GM18505 (cell line): ENCODE measurements around the gene OR2F2.

Experiments used
- ATAC-seq: cut with Tn5 transposase; IDR thresholded peaks from one replicate; pipeline ENCODE4 v1.9.1; 2021; ENCODE audit not compliant: unreplicated experiment
- POLR2A ChIP-seq: IDR thresholded peaks from 4 replicates; pipeline ENCODE4 v1.6.1; 2011; ENCODE audit warnings: borderline replicate concordance; ENCODE audit not compliant: insufficient read depth, insufficient read length; ENCODE audit errors: extremely low read depth

Gene OR2F2

DNA sequence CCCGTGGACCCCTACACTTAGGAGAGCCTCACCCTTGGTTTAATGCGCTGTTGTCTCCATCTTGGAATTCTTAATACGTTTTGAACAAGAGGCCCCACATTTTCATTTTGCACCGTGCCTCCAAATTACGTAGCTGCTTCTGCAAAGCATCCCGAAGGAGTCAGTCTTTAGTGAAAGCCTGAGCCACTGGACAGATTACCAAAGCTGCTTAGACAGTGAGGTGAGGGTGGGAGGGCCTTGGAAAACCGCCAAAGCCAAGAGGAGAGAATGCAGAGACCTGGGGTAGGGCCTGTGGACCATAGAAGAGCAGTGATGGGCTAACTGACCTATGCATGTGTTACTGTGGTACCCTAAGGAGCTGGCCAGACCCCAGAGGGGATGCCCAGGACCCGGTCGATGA lies 28.9 kb upstream of the OR2F2 start:
- no peak for TF ChIP-seq POLR2A
- no peak for ATAC-seq

DNA sequence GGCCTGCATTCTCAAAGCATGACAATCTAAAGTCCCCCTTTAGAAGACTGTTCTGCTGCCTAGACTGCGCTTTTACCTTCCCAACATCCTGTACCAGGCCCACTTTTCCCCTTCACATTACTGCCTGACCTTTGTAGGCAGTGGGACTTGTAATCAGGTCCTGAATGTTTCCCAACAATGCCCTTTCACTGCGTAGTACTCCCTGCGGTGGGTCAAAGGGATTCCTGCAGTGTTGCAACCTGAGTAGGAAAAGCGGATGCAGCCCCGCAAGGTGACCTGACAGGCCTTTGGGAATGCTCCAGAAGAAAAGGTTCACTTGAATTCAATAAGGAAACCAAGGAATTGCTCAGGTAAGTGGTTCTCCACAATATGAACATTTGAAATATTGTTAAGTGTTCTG lies 28.1 kb upstream of the OR2F2 start:
- no peak for TF ChIP-seq POLR2A

DNA sequence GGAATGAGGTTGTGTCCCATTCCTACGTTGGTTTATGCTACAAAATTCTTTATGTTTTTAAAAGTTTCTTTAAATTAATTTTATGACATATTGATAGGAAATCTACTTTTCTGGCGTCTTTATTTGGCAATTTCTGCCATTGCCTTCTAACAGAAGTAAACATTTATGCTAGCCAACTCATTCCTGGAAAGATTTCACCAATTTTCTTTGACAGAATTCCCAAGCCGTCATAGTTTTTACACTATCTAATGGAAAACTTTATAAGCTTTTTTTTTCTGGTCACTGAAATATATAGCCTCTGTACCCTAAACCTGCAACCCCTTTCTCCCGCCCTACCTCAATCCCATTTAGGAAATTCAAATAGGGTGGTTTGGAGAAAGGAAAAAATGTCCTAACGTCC lies 26.9 kb upstream of the OR2F2 start:
- ATAC-seq, result no peak
- no peak for TF ChIP-seq POLR2A

More for the DNA sequence above, 28.1 kb upstream of the OR2F2 start:
- no peak for ATAC-seq

DNA sequence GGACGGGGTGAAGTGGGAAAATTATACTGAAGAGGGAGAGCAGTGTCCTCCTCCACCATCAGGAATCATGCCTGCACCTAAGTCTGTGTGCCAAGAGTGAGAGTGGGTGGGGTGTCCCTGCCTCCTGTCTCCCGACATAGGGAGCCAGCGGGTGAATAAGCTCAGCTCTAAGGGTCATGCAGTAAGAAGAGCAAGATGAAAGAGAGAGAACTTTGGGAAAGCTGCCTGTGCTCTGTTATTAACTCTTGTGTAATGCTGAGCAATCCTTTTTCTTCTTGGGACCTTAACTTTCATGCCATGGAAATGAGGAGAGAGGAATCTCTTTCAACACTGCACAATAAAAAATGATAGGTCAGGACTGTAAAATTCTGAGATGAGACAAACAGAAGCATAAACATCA lies 25.2 kb upstream of the OR2F2 start:
- no peak for TF ChIP-seq POLR2A
- no peak for ATAC-seq

DNA sequence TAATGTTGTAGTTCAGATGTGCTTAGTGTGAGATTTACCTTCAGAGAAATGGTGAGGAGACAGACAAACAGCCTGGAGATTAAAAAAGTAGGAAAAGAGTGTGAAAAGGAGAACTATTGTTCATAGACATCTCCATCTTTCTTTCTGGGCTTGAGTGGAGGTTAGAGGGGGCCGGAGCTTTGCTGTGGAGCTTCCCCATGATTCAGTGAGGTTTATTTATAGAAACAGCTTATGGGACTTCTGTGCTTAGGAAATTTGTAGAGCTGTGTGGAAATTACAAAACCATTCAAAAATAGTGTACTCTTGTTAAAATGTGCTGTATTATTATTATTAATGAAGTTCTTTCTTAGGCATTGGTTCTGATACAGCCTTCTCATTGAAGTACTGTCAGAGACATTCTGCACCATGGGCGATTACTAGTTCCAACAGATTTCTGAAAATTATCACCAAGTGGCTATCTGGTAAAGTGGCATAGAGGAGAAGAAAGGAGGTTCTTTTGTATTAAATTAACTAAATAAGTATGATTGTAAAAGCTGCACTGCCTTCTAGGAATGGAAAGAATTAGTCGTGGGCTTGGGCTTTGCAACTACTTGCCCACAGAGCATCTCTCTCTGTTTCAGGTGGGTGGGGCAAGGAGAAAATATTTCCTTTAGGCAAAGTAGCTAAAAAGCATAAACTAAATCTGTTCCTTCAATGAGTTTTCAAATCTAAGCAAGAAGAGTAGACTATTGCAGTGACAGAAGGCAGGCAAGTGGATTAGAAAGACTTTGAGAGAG lies 24.4 kb upstream of the OR2F2 start:
- no peak for TF ChIP-seq POLR2A
- ATAC-seq, result no peak

DNA sequence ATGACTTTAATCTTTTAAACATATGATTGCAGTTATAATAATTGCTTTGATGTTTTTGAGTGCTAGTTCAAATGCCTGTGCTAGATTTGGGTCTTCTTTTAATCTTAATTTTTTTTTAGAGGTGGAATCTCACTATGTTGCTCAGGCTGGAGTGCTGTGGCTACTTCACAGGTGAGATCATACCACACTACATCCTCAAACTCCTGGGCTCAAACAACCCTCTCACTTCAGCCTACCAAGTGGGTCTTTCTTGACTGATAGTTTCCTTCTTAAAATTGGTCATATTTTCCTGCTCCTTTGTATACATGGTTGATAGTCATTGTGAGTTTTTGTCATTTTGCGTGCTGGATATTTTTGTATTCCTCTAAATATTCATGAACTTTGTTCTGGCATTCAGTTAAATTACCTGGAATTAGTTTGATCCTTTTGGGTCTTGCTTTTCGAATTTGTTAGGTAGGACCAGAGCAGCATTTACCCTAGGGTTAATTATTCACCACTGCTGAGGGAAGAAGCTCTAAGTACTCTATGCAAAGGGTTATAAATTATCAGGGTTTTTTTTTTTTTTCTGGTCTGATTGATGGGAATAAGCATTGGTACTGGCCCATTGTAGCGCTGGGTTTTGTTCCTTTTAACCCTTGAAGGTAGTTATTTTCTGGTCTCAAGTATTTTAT lies 21.0 kb upstream of the OR2F2 start:
- no peak for ATAC-seq
- no peak for TF ChIP-seq POLR2A

DNA sequence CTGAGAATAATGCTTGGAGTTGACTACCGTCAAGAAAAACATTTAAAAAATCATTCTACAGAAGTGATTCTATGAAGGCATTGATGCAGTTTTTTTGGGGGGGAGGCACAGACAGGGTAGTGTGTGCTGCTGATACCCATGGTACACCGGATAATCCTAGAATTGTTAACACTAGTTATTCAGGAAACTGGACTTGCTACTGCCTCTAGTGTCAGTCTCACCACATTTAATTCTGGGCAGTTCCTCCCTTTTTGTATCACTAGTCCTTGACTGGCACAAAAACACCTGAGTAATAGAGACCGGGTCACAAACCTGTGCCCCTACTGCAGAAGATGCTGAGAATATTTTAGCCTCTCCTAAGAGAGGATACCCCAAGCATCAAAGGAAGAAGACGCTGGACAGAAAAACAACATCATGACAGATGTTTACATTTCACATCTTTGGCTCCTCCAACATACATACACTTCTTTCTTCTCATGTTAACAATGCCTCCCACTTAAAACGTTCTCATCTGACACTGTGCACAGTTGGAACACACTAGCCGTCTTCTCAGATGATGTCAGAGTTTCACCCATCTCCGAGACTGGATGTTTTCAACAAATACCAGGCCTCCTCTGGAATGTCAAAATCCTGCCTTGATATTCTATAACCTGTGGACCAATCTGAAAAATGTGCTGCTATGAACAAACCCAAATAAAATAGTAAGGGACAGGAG lies 19.9 kb upstream of the OR2F2 start:
- no peak for TF ChIP-seq POLR2A
- ATAC-seq, result no peak

DNA sequence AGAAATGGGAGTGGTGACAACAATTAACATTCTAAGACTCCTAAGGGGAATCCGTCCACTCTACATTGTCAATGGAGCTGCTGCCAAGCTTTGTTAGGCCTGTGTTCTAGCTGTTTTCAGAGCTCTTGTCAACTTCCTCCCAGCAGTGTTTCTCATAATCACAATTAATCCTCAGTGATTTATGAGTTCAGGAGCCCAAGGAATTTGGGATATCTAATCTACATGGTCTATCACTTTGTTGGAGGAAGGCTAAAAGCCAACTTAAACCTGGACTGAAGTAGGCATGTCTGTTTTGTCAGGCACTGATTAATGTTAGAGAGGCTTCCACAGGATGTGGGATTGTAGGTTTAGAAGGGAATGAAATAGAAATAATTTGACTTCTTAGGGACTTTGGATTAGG lies 10.2 kb upstream of the OR2F2 start:
- no peak for ATAC-seq
- no peak for TF ChIP-seq POLR2A

DNA sequence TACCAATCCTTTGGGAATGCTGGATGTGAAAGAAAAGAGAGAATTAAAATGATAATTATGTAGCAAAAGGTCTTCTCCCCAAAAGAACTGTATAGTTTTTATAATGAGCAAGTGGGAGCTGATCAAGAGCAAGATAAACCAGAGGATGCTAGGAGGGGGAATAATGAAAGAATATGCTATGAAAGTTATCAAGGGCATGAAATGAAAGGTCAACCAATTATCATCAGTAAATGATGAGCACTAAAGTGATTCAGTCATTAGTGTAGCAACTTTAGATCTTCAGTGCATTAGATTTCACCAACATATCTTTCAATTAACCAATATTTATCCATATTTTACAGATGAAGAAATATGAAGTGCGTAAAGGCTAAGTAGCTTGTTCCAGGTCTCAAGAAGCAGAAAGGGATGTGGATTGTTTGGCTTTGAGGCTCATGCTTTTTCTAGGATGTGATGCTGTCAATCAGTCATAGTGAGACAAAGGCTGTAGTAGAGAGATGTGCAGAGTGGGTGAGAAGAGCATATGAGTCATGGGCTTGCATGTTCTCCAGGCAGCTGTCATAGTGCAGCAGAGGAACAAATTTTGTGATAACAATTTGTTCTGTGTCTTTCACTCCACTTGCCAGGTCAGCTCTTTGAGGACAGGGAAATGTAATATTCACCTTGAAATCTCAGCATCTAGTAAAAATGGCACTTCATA lies 5.7 kb upstream of the OR2F2 start:
- TF ChIP-seq POLR2A, result no peak
- no peak for ATAC-seq

DNA sequence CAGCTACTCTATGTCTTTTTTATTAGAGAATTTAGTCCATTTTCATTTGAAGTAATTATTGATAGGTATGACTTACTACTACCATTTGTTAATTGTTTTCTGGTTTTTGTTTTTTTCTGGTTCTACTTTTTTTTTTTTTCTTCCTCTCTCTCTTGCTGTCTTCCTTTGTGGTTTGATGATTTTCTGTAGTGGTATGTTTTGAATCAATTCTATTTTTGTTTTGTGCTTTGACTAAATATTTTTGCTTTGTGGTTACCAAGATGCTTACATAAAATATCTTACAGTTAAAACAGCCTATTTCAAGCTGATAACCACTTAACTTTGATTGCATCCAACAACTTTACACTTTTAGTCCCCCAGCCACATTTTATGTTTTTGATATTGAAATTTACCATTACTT lies 3.3 kb upstream of the OR2F2 start:
- ATAC-seq, result no peak
- TF ChIP-seq POLR2A, result no peak

DNA sequence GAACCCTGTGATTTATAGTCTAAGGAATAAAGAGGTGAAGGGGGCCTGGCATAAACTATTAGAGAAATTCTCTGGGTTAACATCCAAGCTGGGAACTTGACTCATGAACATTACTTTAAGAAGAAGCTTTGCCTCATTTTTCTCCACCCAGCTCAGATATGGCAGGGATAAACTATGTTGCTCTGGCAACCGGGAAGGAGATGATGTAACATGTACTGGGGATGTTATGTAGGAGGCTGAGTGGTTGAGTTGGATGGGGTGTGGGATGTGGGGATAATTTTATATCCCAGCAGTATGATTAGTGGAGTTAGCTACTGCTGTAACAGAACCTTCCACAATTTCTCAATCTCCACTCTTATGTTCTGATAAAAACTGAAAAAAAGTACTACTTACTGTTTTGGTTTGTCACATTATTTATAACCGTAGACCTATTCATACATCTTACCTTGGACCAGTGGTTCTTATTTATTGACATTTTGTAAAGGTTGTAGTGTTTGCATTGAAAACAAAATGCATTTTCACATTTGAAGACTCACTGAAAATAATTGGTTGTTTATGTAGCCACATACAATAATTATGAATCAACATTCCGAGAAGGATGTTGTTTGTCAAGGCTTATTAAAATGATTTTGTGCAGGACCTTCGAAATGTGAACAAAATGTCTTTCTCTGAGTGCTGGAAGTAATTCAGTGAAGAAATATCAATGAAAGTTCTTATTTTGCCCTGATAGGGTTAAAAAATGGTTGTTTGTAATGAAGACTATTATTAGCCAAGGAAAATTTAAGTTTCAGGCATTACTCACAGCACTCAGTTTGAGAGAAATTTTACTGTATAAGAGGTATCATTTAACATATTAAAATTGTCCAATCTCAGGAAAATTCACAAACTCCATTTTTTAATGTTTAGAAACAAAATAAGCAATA lies 1.3 kb downstream of the OR2F2 start:
- TF ChIP-seq POLR2A, result no peak
- ATAC-seq, result no peak
